Astrocyte of the cerebellum (primary cell): ENCODE results near the gene ELMO3.

ENCODE experiments used
- DNase-seq: peaks from one replicate; pipeline ENCODE4 v3.0.0-alpha.2; 2011; ENCODE audit warnings: low read depth
- H3K4me3 ChIP-seq: 2 replicates; pipeline ENCODE4 v1.5.1; 2011; ENCODE audit warnings: mild to moderate bottlenecking, low read depth, low read length, moderate library complexity
- CTCF ChIP-seq: IDR thresholded peaks from 2 replicates; pipeline ENCODE4 v1.5.1; 2012; ENCODE audit warnings: low read length, low read depth, moderate library complexity, mild to moderate bottlenecking; ENCODE audit errors: missing control alignments
- in situ Hi-C: cut with HindIII; loops from 2 replicates; pipeline ENCODE4 v1.10.0; 2017; ENCODE audit warnings: low sequenced_read_pairs

ELMO3 gene

GRCh38 chr16:67202956-67203493 lies 4.1 kb downstream of the ELMO3 start:
- no peak for TF ChIP-seq CTCF
- no peak overlapping the region for H3K4me3 ChIP-seq
- no peak for DNase-seq
- in situ Hi-C loops: no loop called here

- no peak for TF ChIP-seq CTCF
- H3K4me3 ChIP-seq: no peak overlapping the region
- no peak for DNase-seq
- in situ Hi-C loops: no loop called here
Observed at GRCh38 chr16:67204076-67204475, 5.1 kb downstream of the ELMO3 start.

GRCh38 chr16:67206129-67206837 lies 7.4 kb downstream of the ELMO3 start:
- no peak overlapping the region for H3K4me3 ChIP-seq
- no peak for DNase-seq
- no peak for TF ChIP-seq CTCF
- in situ Hi-C loops: no loop called here

- TF ChIP-seq CTCF: no peak
- no peak overlapping the region for H3K4me3 ChIP-seq
- in situ Hi-C loops: no loop called here
- DNase-seq: no peak
Observed at GRCh38 chr16:67206838-67207248, 7.9 kb downstream of the ELMO3 start.

GRCh38 chr16:67207249-67208091 lies 8.5 kb downstream of the ELMO3 start:
- no peak overlapping the region for H3K4me3 ChIP-seq
- no peak for TF ChIP-seq CTCF
- in situ Hi-C loops: no loop called here

GRCh38 chr16:67208154-67208896 lies 9.4 kb downstream of the ELMO3 start:
- DNase-seq: no peak
- TF ChIP-seq CTCF: no peak
- no peak overlapping the region for H3K4me3 ChIP-seq
- in situ Hi-C loops: no loop called here

More at GRCh38 chr16:67207249-67208091, 8.5 kb downstream of the ELMO3 start:
- no peak for DNase-seq
